GM19395 (cell line): ENCODE results near the gene C11orf42.

Experiments used
- ATAC-seq: cut with Tn5 transposase; IDR thresholded peaks from one replicate; pipeline ENCODE4 v1.9.1; 2021; ENCODE audit warnings: mild to moderate bottlenecking, moderate library complexity; ENCODE audit not compliant: unreplicated experiment

The C11orf42 gene, protein sequence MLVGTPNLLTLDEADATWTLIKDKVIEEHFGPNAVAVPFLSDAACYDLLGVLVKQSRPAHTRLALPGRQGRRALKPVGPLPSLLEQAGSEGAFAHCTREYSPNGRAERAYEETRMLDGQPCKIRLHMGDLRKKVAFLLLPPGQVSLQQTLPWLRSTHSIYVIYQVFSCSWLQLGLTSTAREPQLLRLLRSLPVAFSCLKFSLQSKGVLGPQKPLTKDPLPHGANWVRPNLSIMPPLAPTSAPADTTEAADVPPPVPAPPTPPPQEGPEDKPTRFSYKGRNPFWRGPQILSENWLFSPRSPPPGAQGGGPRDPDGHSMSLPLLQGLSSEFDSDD

DNA sequence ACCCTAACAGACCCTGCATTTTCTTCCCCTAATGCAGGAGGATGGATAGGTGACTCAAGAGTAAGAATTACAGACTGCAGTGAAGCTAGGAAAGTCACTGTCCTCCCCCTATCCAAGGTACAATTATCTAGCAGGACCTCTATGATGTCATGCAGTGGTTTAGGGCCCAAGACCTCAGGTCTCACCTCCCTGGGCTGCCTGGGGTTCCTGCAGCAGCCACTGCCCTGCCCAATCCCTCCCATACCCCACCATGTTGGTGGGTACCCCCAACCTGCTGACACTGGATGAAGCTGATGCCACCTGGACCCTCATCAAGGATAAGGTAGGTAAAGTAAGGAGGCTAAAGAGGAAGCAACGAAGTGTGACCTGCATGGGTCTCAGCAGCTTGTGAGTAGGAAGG, at the start of gene C11orf42:
Gene C11orf42 (plus strand): TSS at position 192 of the 400 bp plus-strand sequence. CDS start 59 bp downstream, at position 251.
- no peak for ATAC-seq

DNA sequence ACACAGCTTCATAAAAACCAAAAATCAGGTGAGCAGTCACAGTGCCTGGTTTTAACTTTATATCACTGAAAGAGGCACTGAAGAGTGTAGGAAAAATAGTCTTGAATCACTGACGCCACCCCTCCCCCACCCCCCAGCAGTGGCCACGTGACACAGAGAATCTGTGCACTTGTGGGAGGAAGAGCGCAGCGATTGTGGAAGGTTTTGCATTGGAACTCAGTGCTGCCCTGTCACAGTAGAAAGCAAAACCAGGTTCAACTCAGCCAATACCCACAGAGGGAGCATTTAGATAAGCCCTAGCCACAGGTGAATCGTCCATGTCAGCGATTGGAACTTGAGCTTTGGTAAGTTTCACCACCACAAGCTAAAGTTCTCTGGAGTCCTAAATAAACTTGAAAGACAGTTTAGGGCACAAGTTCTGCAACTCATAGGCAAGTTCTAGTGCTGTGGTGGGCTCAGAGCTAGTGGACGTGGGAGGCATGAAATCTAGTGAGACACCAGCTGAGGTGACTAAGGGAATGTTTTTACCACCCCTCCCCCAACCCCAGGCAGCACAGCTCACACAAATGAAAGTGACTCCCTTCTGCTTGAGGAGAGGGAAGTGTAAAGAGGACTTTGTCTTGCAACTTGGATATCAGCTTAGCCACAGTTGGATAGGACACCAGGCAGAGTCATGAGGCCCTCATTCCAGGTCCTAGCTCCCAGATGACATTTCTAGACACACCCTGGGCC, 48.6 kb upstream of the C11orf42 start:
- no peak for ATAC-seq

- ATAC-seq, result no peak
These were observed 35.1 kb upstream of the C11orf42 start, which contains the start of gene OR52B2 for GRCh38 chr11:6170226-6170625. OR52B2 (minus strand) TSS chr11:6170326; CDS start chr11:6170326, 0 bp downstream.

DNA sequence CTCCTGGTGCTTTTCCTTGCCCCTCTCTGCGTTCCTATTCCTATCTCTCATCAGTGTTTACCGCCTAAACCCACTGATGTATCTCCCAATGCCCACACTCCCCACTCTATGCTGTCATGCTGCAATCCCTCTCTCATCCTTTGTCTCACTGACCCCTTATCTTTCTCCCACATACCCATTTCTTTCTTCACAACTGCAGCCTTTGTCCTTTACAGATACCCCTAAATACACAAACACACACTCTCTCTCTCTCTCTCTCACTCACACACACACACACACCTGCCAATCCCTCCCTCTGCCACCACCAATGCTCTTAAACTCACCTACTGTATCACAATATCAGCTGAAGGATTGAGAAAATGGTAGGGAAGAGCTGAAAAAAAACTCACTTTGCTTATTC, 29.9 kb upstream of the C11orf42 start:
- ATAC-seq, result no peak

GRCh38 chr11:6191742-6192141, 13.6 kb upstream of the C11orf42 start:
- no peak for ATAC-seq

- no peak for ATAC-seq
These were observed 11.2 kb upstream of the C11orf42 start for GRCh38 chr11:6194065-6194581.

DNA sequence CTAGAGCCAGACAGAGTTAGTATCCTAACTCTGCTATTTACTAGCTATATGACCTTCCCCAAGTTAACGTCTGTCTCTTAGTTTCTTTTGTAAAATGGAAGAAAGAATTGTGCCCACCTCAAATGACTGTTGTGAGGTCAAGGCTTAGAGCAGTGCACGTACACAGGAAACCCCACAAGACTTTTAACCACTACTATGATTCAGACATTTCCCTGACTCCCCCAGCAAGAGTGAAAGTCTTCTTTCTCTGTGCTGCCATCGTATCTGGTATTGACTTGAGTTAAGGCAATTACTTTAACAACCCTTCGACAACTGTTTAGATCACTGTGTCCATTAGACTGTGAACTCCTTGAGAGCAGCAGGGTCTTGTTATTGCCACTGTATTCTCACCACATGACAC, 9.0 kb upstream of the C11orf42 start:
- ATAC-seq, result no peak

DNA sequence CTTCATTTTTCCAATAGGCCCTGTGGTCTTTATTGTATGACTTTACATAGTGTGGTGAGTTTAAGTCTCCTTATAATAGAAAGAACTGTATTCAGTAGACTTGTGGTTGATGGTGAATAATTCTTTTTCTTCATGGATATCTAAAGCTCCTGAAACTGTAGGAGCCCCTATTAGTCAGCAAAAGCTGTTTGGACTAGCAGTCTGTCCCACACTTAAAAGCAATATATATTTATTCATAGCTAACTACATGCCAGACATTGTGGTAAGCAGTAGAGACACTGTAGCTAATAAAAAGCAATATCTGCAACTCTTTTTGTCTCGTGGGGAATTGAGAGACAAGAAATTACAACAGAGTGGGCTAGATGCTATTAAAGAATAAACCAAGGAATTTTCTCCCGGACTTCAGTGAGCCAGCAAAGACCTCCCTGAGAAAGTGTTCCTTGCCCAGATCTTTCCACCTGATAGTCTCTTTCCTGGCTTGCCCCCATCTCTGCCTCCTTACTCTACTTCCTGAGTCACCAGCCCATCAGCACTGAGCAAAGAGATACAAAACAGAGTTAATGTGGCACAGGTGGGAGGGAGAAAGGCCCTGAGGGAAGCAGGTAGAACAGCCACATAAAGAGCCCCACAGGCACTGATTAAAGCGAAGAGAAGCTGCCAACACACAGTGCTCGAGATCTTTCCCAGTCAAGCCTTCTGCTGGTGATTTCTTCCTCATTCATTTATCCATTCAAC, 7.7 kb upstream of the C11orf42 start:
- ATAC-seq, result no peak

DNA sequence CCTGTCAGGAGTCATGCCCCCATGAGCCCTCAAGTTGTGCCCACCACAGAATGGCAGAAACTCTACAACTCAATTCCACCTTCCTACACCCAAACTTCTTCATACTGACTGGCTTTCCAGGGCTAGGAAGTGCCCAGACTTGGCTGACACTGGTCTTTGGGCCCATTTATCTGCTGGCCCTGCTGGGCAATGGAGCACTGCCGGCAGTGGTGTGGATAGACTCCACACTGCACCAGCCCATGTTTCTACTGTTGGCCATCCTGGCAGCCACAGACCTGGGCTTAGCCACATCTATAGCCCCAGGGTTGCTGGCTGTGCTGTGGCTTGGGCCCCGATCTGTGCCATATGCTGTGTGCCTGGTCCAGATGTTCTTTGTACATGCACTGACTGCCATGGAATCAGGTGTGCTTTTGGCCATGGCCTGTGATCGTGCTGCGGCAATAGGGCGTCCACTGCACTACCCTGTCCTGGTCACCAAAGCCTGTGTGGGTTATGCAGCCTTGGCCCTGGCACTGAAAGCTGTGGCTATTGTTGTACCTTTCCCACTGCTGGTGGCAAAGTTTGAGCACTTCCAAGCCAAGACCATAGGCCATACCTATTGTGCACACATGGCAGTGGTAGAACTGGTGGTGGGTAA, 6.1 kb upstream of the C11orf42 start, which contains the start of gene OR52W1:
Gene OR52W1 (plus strand): TSS at position 51 of the 637 bp plus-strand sequence. CDS start 0 bp downstream, at position 51.
- ATAC-seq, result no peak

- no peak for ATAC-seq
These were observed 4.4 kb upstream of the C11orf42 start for GRCh38 chr11:6200975-6201374.

DNA sequence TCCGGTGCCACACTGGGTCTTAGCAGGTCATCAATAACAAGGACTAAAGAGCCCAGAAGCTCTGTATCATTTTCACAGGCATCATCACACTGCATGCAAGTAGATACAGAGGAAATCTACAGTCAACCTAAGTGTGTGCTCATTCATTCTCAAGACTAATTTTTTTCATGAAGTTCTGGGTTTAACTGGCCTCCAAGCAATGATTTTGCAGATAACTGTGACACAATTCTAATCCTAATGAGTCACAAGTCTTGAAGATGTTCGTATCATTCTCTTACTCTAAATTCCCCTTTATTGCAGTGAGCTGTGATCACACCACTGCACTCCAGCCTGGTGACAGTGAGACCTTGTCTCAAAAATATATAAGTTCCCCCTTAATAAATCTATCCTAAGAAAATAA, 3.9 kb upstream of the C11orf42 start:
- ATAC-seq, result no peak

GRCh38 chr11:6202041-6202440, 3.3 kb upstream of the C11orf42 start:
- ATAC-seq, result no peak

DNA sequence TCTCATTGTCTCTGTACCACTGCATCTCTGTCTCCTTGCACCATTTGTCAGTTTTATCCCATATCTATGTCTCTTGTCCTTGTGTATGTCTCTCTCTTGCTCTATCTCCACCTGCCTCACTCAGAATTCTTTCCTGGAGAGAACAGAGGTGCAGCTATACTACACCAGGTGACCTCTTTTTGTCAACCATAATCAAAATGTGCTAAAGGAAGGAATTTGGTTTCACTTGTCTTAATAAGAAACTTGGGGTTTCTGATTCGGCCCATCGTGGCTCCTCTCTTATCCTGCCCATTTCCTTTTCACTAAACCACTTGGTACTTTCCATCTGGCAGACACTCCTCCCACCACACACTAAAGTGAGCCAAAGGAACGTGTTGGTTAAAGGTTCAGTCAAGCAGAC, 2.0 kb upstream of the C11orf42 start:
- ATAC-seq, result peak; percentile 81

- no peak for ATAC-seq
These were observed 651 bp upstream of the C11orf42 start for GRCh38 chr11:6204706-6205105.

DNA sequence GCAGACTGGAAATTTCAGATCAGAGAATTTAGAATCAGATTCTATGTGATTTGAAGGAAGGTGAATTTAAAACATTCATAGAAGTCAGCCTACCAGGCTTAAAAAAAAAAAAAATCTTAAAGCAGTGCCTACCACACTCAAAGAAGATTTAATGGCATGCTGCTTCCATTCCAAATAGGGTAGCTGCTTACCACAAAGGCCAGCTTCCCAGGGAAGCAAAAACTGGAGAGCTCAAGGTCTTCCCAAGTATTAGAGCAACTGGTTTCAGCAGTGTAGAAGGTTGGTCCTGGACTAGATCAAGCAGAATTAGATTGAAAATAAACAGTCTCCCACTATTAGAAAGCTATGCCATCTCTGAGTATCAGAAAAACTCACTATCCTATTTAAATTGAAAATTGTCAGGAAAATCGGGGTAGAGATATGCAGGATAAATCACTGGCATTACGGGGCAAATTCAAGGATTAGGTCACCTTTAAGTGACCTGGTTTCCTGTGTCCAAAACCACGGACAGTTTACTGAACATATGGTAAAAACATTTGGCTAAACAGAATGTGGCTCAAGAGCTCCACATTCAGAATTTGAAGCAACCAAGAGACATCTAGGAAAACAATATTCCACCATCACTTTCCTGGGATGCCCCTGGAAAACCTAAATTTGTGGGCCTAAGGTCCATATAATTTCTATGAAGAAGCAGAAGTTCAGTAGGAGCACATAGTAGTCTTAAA, 1.3 kb downstream of the C11orf42 start:
- ATAC-seq, result no peak

GRCh38 chr11:6209801-6210200, 4.4 kb downstream of the C11orf42 start:
- ATAC-seq, result no peak

- no peak for ATAC-seq
These were observed 5.1 kb downstream of the C11orf42 start for GRCh38 chr11:6210274-6210955.

DNA sequence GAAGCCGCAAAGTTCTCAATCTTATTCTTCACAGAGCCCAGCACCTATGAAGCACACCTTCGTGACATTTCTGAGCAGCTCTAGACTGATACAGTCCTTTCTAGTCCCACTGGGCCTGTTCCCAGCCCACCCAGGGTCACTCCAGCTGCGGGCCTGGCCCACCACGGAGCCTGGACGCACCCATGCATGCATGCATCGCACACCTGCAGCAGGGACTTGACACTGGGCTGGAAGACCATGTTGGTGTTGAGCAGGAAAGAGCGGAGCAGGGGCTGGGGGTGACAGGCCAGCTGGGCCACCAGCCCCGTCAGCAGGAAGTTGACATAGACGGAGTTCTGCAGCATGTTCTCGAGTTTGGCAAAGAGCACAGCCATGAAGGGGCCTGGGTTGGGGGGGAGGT, 9.2 kb downstream of the C11orf42 start:
- no peak for ATAC-seq

GRCh38 chr11:6216501-6216900, 11.1 kb downstream of the C11orf42 start:
- ATAC-seq, result no peak
